GM19193 (cell line): Measurements from ENCODE around the gene SLC26A2.
A peak's percentile ranks its signal among the peaks of the same experiment; 100 is the strongest.

Experiments
- POLR2A ChIP-seq: IDR thresholded peaks from 4 replicates; pipeline ENCODE4 v1.6.1; 2011; ENCODE audit not compliant: insufficient read depth, insufficient read length; ENCODE audit errors: extremely low read depth

Gene SLC26A2

DNA sequence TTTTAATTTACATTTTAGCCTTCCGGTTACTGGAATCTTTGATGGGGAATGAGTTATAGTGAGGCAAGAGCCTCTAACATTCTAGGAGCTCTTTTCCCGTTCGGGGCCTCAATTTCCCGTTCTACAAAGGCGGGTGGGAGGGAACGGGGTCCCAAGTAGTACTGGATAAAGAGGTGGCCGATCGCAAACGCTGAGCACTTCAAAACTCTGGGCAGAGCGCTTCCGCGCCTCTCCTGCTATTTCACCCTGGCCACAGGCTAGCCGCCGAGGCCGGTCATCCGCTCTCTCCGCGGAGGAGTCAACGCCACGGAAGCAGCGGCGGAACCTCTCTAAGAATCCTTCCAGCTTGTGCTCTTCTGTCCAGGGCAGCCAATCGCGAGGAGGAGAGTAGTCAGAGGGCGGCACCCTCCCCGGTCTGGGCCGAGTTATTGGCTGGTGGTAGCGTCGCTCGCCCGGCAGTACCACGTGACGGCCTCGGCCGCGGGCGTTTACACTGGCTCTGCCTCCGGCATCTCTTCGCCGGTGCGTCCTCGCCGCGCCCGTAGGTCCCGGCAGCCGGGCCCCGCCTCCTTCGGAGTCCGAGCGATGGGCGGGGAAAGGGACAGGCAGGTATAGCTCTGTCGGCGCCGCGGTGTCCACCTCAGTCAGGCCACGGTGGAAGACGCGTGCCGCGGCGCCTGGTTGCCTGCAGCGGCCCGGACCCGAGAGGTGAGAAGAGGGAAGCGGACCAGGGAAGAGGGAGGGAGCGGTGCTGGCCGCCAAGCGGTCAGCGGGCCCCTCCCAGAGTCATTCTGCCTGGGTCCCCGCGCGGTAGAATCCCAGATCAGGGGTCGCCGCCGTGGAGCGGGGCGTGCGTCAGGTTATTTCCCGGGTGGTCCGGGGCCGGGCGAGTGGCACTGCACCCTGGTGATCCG is at the start of gene SLC26A2:
Gene SLC26A2 (plus strand): TSS at position 487 of the 914 bp plus-strand sequence. CDS start 16,895 bp downstream, outside the sequence.
- peak; percentile 95 for TF ChIP-seq POLR2A

DNA sequence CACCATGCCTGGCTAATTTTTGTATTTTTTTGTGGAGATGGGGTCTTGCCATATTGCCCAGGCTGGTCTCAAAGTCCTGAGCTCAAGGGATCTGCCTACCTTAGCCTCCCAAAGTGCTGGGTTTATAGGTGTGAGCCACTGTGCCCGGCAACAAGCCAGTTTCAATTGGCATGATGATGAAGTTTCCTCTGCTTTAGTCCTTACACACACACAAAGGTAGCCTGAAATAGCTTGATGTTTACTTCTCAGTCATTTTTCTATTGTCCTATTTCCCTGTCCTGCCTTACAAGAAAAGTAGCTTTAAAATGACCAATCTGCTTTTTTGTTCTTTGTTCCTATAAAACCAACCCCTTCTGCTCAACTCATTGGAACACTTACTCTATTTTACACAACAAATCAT is 49.5 kb upstream of the SLC26A2 start:
- no peak for TF ChIP-seq POLR2A

- no peak for TF ChIP-seq POLR2A
These were observed 48.2 kb upstream of the SLC26A2 start for GRCh38 chr5:149912226-149912871.

DNA sequence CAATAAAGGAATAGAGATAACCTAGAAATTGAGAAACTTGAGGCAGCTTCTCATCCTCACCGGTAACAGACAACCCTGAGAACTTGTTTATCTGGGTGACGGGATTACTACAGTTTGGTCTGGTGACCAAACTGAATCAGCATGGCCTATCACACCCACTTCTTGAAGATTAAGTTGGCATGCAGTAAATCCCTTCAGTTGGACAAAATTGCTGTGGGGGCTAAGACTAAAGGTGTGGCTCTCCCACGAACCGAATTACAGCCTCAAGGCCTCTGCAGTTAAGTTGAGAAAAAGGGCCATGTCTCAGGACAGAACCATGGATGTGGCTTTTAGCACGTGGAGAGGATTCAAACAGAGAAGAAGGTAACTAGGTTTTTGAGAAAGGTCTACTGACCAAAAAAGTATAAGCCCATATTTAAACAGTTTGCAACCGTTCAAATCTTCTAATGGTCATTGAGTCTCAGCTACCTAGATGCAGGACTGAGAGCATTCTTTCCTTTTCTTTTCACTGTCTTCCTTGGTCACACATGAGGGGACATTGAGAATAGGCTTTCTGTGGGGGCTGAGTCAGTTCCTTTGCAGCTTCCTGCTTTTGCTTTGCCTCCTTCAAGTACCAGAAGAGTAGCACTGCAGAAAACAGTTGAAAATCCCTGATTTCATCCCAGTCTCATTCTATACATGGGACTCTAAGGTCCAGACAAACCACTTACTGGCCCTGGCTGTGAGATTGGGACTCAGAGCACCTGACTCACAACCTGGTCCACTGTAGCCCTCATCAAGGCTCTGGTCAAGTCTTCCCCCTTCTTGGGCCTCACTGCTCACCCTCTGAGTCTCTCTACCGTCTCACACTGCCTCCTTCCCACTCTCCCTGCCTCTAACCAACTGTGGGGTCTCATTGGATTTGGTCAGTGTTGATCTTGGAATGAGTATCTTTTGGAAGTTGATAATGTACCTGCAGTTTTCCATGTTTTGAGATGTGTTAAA is 46.8 kb upstream of the SLC26A2 start:
- TF ChIP-seq POLR2A = no peak

DNA sequence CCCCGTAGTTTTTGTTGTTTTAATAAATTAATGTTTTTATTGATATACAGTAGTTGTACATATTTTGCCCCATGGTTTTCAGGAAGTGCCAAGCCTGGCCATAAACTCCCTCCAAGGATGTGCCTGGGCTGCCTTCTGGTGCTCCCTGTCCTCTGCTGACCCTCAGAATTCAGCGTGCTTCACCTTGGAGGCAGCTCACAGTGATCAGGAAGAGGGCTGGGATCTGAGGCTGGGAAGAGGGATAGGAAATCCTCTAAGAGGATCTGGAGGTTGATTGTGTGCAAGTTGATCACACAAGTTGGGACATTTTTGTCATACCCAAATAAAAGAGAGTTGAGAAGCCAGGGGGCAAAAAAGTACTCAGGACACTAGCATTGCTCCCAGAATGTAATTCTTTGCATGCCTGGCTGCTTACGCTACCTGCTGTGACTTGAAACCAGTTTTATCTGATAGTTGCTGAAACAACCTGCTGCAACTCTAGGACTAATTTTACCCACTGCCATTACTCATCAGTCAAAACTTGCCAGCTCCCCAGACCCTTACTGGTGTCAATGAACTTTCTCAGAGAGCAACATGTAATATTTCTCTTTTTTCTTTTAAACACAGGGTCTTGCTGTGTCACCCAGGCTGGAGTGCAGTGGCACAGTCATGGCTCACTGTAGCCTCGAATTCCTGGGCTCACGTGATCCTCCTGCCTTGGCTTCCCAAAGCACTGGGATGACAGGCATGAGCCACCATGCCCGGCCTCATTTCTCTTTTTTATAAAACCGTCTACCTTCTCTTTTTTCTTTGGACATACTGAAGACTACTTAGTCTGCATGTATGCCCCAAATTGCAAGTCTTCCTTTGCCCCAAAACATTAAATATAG is 44.9 kb upstream of the SLC26A2 start:
- no peak for TF ChIP-seq POLR2A

GRCh38 chr5:149916334-149917072 is 44.1 kb upstream of the SLC26A2 start:
- no peak for TF ChIP-seq POLR2A

GRCh38 chr5:149917073-149917676 is 43.4 kb upstream of the SLC26A2 start:
- TF ChIP-seq POLR2A = no peak

DNA sequence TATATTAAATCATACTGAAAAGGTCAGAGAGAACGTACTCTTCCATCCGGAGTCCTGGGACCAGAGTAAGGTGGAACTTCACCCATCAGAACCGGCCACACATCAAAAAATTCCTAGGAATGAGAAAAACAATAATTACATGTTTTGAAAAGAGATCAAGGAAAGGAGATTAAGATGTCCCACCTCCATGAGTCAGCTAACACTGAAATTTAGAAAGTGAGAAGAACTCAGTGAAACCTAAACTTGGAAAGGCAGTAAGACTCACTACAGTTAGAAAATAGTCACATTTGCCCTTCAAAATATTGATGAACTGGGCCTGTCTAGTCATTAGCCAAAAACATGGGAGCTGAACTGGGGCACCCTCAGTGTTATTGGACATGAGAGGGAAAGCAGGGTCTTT is 39.0 kb upstream of the SLC26A2 start:
- no peak for TF ChIP-seq POLR2A

DNA sequence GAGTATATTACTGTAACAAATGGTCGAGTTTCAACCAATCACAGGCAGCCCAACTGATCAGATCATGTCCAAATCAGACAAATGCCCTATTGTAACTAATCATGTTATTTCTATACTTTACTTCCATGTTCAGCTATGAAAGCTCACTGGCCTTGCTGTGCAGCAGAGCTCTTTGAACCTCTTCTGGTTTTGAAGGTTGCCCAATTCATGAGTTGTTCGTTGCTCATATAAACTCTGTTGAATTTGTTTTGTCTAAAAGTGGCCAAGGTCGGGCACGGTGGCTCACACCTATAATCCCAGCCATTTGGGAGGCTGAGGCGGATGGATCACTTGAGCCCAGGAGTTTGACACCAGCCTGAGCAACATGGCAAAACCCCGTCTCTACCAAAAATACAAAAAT is 37.6 kb upstream of the SLC26A2 start:
- no peak for TF ChIP-seq POLR2A

- no peak for TF ChIP-seq POLR2A
These were observed 36.1 kb upstream of the SLC26A2 start for GRCh38 chr5:149924486-149924885.

- TF ChIP-seq POLR2A = no peak
These were observed 30.4 kb upstream of the SLC26A2 start for GRCh38 chr5:149930043-149930748.

- TF ChIP-seq POLR2A = no peak
These were observed 29.6 kb upstream of the SLC26A2 start for GRCh38 chr5:149930749-149931574.

- no peak for TF ChIP-seq POLR2A
These were observed 28.5 kb upstream of the SLC26A2 start for GRCh38 chr5:149931992-149932436.
